RCC 7860 (cell line): ENCODE results near the gene MAGEB4.
"Not testable (repeated sequence)": the region's sequence is repeated elsewhere in the genome, so short reads cannot be mapped to it uniquely, and the experiment has no call there.

Experiments
- DNase-seq: peaks from one replicate; pipeline ENCODE4 v3.0.0-alpha.2; 2015; ENCODE audit warnings: low spot score
- FAIRE-seq: peaks from 2 replicates; lab custom pipeline; 2012; peaks lifted over from hg19 to GRCh38; lab: Jason Lieb, UNC

MAGEB4 gene

DNA sequence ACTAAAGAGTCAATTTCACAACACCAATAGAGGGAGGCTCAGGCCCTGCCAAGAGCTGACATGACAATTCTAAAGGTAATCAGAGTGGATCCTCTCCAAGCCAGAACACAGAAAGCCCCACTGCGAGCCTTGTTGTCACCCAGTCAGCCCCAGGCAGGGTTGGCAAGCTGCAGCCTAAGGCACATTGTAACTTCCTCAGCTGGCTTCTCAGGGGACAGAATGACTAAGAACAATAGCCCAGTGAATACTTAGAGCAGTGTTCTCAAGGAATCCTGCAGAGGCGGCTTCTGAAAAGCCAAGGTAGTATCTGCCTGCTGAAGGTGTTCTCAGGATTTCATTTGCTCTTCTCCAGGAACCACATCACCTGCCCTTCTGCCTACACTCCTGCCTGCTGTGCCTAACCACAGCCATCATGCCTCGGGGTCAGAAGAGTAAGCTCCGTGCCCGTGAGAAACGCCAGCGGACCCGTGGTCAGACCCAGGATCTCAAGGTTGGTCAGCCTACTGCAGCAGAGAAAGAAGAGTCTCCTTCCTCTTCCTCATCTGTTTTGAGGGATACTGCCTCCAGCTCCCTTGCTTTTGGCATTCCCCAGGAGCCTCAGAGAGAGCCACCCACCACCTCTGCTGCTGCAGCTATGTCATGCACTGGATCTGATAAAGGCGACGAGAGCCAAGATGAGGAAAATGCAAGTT is at the start of gene MAGEB4:
MAGEB4 (plus strand) TSS at position 277 of the 692 bp plus-strand sequence; CDS start at position 413, 136 bp downstream.
- DNase-seq (no peak), FAIRE-seq (no peak)

- DNase-seq, FAIRE-seq: not testable (repeated sequence)
These were observed 47.9 kb upstream of the MAGEB4 start for GRCh38 chrX:30193910-30194309.

DNA sequence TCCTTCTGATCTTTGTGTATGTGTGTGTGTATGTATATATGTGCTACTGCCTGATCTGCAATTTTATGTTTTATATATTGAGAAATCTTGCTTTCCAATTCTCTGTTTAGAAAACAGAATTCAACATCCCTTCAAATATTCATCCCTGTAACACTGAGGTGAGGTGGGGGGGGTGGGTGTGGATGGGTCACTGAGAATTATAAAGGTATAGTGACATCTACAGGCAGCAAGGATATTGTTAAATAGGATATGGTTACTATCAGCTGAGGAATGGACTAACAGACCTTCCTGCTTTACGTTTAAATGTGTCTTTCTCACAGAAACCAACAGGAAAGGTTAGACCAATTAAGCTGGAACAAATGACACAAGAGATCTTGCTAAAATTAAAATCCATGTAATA is 45.5 kb upstream of the MAGEB4 start:
- DNase-seq = peak; percentile 4
- FAIRE-seq = peak; percentile 11

DNA sequence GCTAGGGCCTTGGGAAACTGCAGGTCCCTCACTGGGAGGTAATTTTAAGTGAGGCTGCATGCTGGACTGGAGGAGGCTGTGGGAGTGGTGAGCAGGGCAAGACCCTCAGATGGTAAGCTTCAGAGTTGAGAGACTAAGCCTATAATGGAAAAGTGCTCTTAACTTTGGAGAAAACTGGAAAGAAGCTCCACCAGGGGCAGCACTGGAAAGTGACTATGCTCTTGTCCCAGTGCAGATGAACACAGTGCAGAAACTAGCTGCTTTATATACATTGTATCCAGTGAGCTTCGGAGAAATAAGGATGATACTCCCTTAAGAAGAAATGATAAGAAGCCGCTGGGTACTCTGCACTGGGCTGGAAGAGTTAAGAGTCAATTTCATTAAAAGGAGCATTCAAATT is 29.6 kb upstream of the MAGEB4 start:
- FAIRE-seq (no peak), DNase-seq (no peak)

DNA sequence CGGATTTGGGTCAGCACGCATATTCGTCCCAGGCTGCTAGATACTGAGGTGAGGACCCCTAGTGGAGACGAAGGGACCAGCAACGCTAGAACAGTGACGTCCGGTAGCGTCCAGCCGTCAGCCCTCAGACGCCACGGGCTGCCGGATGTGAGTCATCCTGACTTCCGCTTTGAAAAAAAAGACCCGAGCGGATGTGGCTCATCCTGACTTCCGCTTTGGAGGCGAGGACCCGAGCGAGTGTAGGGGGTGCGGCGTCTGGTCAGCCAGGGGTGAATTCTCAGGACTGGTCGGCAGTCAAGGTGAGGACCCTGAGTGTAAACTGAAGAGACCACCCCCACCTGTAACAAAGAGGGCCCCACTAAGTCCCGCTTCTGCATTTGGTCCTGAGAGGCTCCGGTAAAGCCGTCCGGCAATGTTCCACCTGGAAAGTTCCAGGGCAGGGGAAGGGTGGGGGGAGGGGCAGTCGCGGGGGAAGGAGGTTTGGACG is 26.4 kb upstream of the MAGEB4 start, which contains the start of gene MAGEB2:
MAGEB2 (plus strand) TSS at position 207 of the 487 bp plus-strand sequence. CDS start 3,018 bp downstream, outside the sequence.
- DNase-seq (no peak), FAIRE-seq (no peak)

- FAIRE-seq = no peak
- DNase-seq = no peak
These were observed 24.3 kb upstream of the MAGEB4 start for GRCh38 chrX:30217465-30217864.

DNA sequence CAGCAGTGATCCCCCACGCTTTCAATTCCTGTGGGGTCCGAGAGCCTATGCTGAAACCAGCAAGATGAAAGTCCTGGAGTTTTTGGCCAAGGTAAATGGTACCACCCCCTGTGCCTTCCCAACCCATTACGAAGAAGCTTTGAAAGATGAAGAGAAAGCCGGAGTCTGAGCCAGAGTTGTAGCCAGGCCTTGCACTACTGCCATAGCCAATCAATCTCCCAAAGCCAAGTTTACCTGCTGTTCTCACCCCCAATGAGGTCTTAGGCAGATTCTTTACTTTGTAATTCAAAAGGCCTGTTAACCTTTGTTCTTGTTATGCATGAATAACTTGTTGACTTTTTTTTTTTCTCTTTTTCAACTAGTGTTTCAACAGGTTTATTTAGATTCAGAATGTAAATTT is 22.4 kb upstream of the MAGEB4 start:
- no peak for FAIRE-seq
- no peak for DNase-seq

- no peak for DNase-seq
- FAIRE-seq = no peak
These were observed 21.1 kb upstream of the MAGEB4 start for GRCh38 chrX:30220661-30221060.

- FAIRE-seq = no peak
- no peak for DNase-seq
These were observed 17.3 kb upstream of the MAGEB4 start for GRCh38 chrX:30224536-30224935.

DNA sequence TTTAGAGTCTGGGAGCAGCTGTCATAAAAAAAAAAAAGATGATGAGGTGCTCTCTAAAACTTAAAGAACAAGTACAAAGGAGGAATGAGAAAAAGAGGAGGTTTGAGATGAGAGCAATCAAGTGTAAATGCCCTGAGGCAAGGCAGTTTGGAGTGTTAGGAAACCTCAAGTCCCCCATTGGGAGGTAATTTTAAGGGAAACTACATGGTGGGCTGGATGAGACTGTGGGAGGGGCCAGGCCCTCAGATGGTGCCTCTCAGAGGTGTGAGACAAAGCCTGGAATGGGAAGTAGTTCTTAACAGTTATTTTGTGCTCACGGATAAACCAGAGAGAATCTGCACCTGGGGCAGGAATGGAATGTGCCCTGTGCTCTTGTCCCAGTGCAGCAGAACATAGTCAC is 13.3 kb upstream of the MAGEB4 start:
- no peak for FAIRE-seq
- no peak for DNase-seq

DNA sequence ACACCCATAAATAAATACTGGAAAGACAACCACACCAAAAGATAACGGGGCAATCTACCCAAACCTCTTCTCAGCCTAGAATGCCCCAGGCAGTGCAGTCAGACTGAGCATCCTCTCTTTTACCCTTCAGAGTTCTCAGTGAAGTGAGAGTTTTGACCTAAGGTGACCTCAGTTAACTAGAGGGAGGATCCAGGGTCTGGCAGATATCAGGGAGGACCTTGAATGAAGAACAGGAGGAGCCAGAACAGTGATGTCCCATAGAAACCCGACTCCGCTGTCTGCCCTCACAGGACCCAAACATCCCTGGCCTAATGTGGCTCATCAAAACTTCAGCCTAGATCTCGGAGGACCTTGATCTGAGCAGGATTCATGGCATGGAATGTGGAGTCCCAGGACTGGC is 11.4 kb upstream of the MAGEB4 start, which contains the start of gene MAGEB3:
MAGEB3 (plus strand) TSS at position 263 of the 400 bp plus-strand sequence. CDS start 5,268 bp downstream, outside the sequence.
- DNase-seq (no peak), FAIRE-seq (no peak)

GRCh38 chrX:30246769-30247489 is 5.1 kb downstream of the MAGEB4 start, which contains the start of gene MAGEB1:
MAGEB1 (plus strand) TSS chrX:30247146; CDS start chrX:30250494, 3,348 bp downstream.
- FAIRE-seq (no peak), DNase-seq (no peak)

DNA sequence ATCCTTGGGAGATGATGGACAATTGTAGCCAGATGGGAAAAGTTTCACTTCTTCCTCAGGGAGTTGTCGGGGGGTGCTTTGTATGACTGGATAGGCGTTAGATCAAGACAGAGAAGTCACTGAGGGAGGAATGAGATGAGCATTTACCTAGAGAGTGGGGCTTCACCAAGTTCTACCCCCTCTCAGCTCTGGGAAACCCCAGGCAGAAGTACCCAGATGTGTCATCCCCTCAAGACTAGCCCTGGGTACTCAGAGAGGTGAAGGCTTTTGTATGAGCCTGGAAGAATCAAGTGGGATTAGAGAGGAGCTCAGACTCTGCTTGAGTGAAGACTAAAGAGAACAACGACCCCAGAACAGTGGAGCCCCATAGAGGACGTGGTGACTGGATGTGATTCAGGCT is 7.1 kb downstream of the MAGEB4 start:
- DNase-seq = no peak
- no peak for FAIRE-seq

GRCh38 chrX:30253257-30253656 is 11.5 kb downstream of the MAGEB4 start:
- DNase-seq = no peak
- FAIRE-seq = no peak

- no peak for DNase-seq
- FAIRE-seq = no peak
These were observed 18.1 kb downstream of the MAGEB4 start for GRCh38 chrX:30259927-30260326.

- no peak for DNase-seq
- FAIRE-seq = no peak
These were observed 19.2 kb downstream of the MAGEB4 start for GRCh38 chrX:30261012-30261411.

DNA sequence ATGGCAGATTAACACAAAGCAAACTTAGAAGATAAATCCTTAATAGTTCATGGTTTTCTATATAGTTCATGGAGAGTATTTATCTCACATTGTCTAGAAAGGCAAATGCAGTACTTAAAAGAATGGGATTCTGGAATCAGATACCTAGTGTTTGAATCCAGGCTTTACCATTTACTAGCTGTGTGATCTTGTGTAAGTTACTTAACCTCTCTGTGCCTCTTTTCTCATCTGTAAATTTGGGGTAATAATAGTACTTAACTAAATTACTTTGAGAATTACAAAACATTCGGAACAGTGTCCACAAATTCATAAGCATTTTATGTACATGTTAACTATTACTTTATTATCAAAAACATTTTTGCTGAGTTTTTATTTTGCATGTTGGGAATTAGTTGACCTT is 21.0 kb downstream of the MAGEB4 start:
- FAIRE-seq = no peak
- DNase-seq = no peak

- DNase-seq (peak; percentile 27), FAIRE-seq (peak; percentile 35)
These were observed 28.8 kb downstream of the MAGEB4 start for GRCh38 chrX:30270639-30271038.

DNA sequence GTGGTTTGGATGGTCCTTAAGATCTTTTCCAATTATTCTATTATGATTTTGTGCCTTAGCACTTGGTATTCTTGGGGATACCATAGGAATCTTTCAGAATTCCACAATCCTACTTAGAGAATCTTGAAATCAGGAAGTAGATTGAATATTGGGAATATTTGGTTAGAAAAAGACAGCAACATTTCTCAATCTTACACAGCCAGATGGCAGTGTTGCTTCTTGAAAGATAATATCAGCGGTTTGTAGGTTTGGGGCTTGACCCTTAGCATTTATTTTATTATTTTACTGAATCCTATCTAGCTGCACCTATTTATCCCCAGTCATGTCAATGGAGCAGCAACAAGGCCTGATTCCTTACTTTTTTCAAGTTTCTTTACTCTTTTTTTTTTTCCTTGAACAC is 33.7 kb downstream of the MAGEB4 start:
- DNase-seq = peak; percentile 18
- peak; percentile 91 for FAIRE-seq

DNA sequence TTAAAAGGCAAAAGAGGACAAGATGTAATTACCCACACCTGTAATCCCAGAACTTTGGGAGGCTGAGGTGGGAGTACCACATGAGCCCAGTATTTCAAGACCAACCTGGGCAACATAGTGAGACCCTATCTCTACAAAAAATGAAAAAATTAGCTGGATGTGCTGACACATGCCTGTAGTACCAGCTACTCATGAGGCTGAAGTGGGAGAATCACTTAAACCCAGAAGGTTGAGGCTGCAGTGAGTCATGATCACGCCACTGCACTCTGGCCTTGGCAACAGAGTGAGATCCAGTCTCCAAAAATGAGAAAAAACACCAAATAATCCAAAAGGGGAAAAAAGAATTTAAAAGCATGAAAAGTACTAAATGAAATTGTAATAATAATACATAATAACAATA is 36.6 kb downstream of the MAGEB4 start:
- DNase-seq = peak; percentile 27
- FAIRE-seq = peak; percentile 91

- FAIRE-seq = no peak
- no peak for DNase-seq
These were observed 38.6 kb downstream of the MAGEB4 start for GRCh38 chrX:30280428-30280827.

- peak; percentile 71 for FAIRE-seq
These were observed 40.7 kb downstream of the MAGEB4 start for GRCh38 chrX:30282527-30282926.

More at GRCh38 chrX:30282527-30282926, 40.7 kb downstream of the MAGEB4 start:
- DNase-seq = peak; percentile 28
